CMK (cell line): ENCODE results near the gene CLNK.

Source experiments
- DNase-seq: peaks from one replicate; pipeline ENCODE4 v3.0.0-alpha.2; 2010; ENCODE audit warnings: low read depth

CLNK gene

GRCh38 chr4:10701702-10702460, 17.3 kb upstream of the CLNK start:
- no peak for DNase-seq

GRCh38 chr4:10701161-10701560, 16.6 kb upstream of the CLNK start:
- no peak for DNase-seq

- DNase-seq: no peak
Measured at GRCh38 chr4:10698172-10698571, 13.6 kb upstream of the CLNK start.

GRCh38 chr4:10697086-10697485, 12.5 kb upstream of the CLNK start:
- DNase-seq: no peak

GRCh38 chr4:10696253-10696652, 11.7 kb upstream of the CLNK start:
- DNase-seq: no peak

- no peak for DNase-seq
Measured at GRCh38 chr4:10694828-10695209, 10.3 kb upstream of the CLNK start.

- DNase-seq: no peak
Measured at GRCh38 chr4:10694151-10694827, 9.7 kb upstream of the CLNK start.

- DNase-seq: no peak
Measured at GRCh38 chr4:10691651-10692050, 7.1 kb upstream of the CLNK start.

- no peak for DNase-seq
Measured at GRCh38 chr4:10690185-10690907, 5.8 kb upstream of the CLNK start.

GRCh38 chr4:10688846-10689245, 4.3 kb upstream of the CLNK start:
- DNase-seq: no peak

- no peak for DNase-seq
Measured at GRCh38 chr4:10688022-10688421, 3.5 kb upstream of the CLNK start.

GRCh38 chr4:10687526-10687925, 3.0 kb upstream of the CLNK start:
- DNase-seq: no peak

- no peak for DNase-seq
Measured at GRCh38 chr4:10682397-10682796, 2.2 kb downstream of the CLNK start.

GRCh38 chr4:10677796-10678497, 6.6 kb downstream of the CLNK start:
- no peak for DNase-seq

- no peak for DNase-seq
Measured at GRCh38 chr4:10673817-10674369, 10.7 kb downstream of the CLNK start.

GRCh38 chr4:10672379-10672778, 12.2 kb downstream of the CLNK start:
- no peak for DNase-seq

GRCh38 chr4:10671799-10672198, 12.8 kb downstream of the CLNK start:
- DNase-seq: no peak

GRCh38 chr4:10671366-10671765, 13.2 kb downstream of the CLNK start:
- DNase-seq: no peak

GRCh38 chr4:10670321-10670720, 14.2 kb downstream of the CLNK start:
- DNase-seq: no peak

GRCh38 chr4:10667701-10668326, 16.8 kb downstream of the CLNK start:
- DNase-seq: no peak

- DNase-seq: no peak
Measured at GRCh38 chr4:10666616-10667015, 18.0 kb downstream of the CLNK start.

- no peak for DNase-seq
Measured at GRCh38 chr4:10664408-10664807, 20.2 kb downstream of the CLNK start.
